HG03103 (cell line): ENCODE data around the gene RPS6KL1.

Experiments used
- ATAC-seq: cut with Tn5 transposase; IDR thresholded peaks from one replicate; pipeline ENCODE4 v1.9.1; 2021; ENCODE audit warnings: low read depth; ENCODE audit not compliant: unreplicated experiment

Gene RPS6KL1

DNA sequence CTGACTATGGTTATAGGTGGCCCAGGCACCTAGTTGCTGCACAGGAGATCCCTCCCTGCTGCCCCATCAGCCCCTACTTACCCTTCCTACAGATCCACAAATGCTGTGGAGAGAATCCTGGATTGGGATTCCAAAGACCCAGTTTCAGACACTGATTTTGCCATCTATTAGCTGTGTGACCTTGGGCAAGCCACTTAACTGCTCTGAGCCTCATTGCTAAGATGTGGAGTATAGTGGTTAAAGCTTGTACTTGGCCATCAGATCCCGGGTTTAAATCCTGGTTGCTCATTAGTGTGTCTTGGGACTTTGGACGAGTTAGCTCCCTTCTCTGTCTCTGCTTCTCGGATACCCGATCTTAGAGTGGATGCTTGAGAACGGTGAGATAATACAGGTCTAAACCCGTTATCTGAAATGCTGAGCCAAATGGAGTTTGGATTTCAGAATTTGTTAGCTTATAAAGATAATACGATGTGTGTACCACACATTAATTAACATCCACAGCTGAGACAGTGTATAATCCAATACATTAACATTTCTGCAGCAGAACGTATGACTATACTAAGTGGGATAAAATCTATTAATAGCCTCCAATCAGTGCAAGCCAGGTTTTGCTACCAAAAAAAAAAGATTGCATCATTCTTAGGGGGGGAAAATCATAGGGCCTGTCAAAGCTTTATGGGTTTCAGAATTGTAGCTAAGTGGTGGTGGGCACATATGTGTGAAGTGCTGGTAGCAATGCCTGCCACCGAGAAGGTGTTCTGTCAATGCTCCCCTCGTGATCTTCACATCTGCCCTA lies 63.1 kb downstream of the RPS6KL1 start:
- no peak for ATAC-seq

DNA sequence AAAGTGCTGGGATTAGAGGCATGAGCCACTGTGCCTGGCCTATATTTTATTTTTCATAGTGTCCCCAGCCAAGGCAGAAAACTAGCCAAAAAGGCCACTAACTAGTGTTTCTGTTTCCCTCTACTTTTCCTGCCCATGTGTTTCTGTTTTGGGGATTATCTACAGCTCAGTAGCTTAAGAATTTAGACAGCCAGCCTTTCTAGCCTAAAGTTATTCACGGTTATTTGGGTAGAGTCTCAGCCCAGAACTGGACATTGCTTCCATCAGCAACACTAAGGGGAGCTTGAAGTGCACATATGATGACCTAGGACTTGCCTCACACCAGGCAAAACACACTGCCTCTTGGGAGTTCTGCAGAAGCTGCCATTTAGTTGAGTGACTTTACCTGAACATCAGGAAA lies 65.0 kb downstream of the RPS6KL1 start:
- ATAC-seq: no peak

DNA sequence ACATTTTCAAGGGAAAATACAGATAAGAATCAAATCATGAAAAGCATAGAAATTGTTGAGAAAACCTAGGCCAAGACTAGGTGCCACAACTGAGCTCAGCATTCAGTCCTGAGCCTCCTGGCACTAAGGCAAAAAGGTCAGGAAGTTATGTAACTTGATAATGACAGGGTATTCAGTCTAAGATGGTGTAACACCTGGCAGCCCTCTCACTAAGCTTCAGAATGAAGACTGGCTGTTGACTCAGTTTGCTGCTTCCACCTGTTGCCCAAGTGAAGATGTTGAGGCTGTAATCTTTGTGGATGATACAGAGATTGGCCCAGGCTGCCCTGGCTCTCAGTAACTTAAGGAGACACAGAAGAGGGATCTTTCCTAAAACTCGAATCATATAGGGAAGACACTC lies 66.7 kb downstream of the RPS6KL1 start:
- ATAC-seq: no peak

GRCh38 chr14:74855945-74856344 lies 67.1 kb downstream of the RPS6KL1 start:
- no peak for ATAC-seq

- no peak for ATAC-seq
Measured at GRCh38 chr14:74855021-74855420, 68.0 kb downstream of the RPS6KL1 start.
